Neural cell (in vitro differentiated cells): ENCODE measurements around the gene PTGER3. TPM values are rescaled to one million over a fixed set of nuclear protein-coding genes. Genes with fewer than 3 reads are reported as not detected.

Source experiments
- H2AFZ ChIP-seq: fragments of 200-600, 300-800 bp; sonication (generic), shearing (Covaris generic); 2 replicates; pipeline ENCODE4 v1.6.0; 2014; ENCODE audit warnings: low read depth, mild to moderate bottlenecking, antibody characterized with exemption, low read length, moderate library complexity
- H3F3A ChIP-seq: fragments of 200-600 bp; shearing (Covaris generic); 2 replicates; pipeline ENCODE4 v1.6.1; 2016; ENCODE audit warnings: mild to moderate bottlenecking, moderate library complexity, mixed read lengths, antibody characterized with exemption, low read length; ENCODE audit not compliant: insufficient read depth, poor library complexity, severe bottlenecking
- H3K27ac ChIP-seq: fragments of 200-600, 300-800 bp; sonication (generic), shearing (Covaris generic); 2 replicates; pipeline ENCODE4 v1.5.1; 2014; ENCODE audit warnings: mild to moderate bottlenecking, low read length, moderate library complexity
- H3K27me3 ChIP-seq: fragments of 300-800, 200-600 bp; sonication (generic), shearing (Covaris generic); 2 replicates; pipeline ENCODE4 v1.6.0; 2014; ENCODE audit warnings: mild to moderate bottlenecking, low read depth, low read length, moderate library complexity; ENCODE audit not compliant: insufficient read depth
- H3K36me3 ChIP-seq: fragments of 300-800, 200-600 bp; sonication (generic), shearing (Covaris generic); 2 replicates; pipeline ENCODE4 v1.5.1; 2014; ENCODE audit warnings: mild to moderate bottlenecking, antibody characterized with exemption, low read length, moderate library complexity; ENCODE audit not compliant: insufficient read depth
- H3K4me2 ChIP-seq: fragments of 300-800, 200-600 bp; sonication (generic), shearing (Covaris generic); 2 replicates; pipeline ENCODE4 v1.6.0; 2014; ENCODE audit warnings: mild to moderate bottlenecking, low read length
- H3K4me3 ChIP-seq: fragments of 300-800, 200-600 bp; sonication (generic), shearing (Covaris generic); 2 replicates; pipeline ENCODE4 v1.5.1; 2014; ENCODE audit warnings: mild to moderate bottlenecking, low read length, moderate library complexity
- H3K79me2 ChIP-seq: fragments of 200-600 bp; shearing (Covaris generic); replicated peaks from 2 replicates; pipeline ENCODE4 v1.6.0; 2014; ENCODE audit warnings: mild to moderate bottlenecking, low read length, moderate library complexity; ENCODE audit not compliant: insufficient read depth
- H3K9ac ChIP-seq: fragments of 300-800, 200-600 bp; sonication (generic), shearing (Covaris generic); 2 replicates; pipeline ENCODE4 v1.6.1; 2016; ENCODE audit warnings: mild to moderate bottlenecking, low read length, mixed read lengths
- H3K9me2 ChIP-seq: fragments of 200-600 bp; shearing (Covaris generic); 2 replicates; pipeline ENCODE4 v1.6.1; 2016; ENCODE audit warnings: mild to moderate bottlenecking, low read length, mixed read lengths; ENCODE audit not compliant: insufficient read depth
- H3K9me3 ChIP-seq: fragments of 200-600, 300-800 bp; sonication (generic), shearing (Covaris generic); 2 replicates; pipeline ENCODE4 v1.6.1; 2016; ENCODE audit warnings: mild to moderate bottlenecking, mixed run types, low read length, moderate library complexity, mixed read lengths
- H4K20me1 ChIP-seq: fragments of 200-600 bp; shearing (Covaris generic); 2 replicates; pipeline ENCODE4 v1.6.1; 2016; ENCODE audit warnings: mild to moderate bottlenecking, mixed run types; ENCODE audit not compliant: insufficient read depth
- CTCF ChIP-seq: fragments of 450-650 bp; IDR thresholded peaks from 2 replicates; pipeline ENCODE4 v1.5.1; 2014; ENCODE audit warnings: antibody characterized with exemption, mild to moderate bottlenecking, moderate library complexity; ENCODE audit not compliant: poor library complexity, severe bottlenecking
- EP300 ChIP-seq: fragments of 450-650 bp; conservative IDR thresholded peaks from 2 replicates; pipeline ENCODE4 v1.6.1; 2014; ENCODE audit warnings: antibody characterized with exemption, mild to moderate bottlenecking, moderate library complexity; ENCODE audit not compliant: poor library complexity, severe bottlenecking
- EZH2 ChIP-seq: fragments of 200-600, 300-800 bp; shearing (Covaris generic), sonication (generic); IDR thresholded peaks from 2 replicates; pipeline ENCODE4 v1.6.1; 2014; ENCODE audit warnings: antibody characterized with exemption, low read length, borderline replicate concordance, mild to moderate bottlenecking; ENCODE audit not compliant: insufficient read depth, poor library complexity, severe bottlenecking
- MXI1 ChIP-seq: fragments of 450-650 bp; conservative IDR thresholded peaks from 2 replicates; pipeline ENCODE4 v1.6.1; 2014; ENCODE audit warnings: antibody characterized with exemption, mild to moderate bottlenecking; ENCODE audit not compliant: poor library complexity, severe bottlenecking
- POLR2AphosphoS5 ChIP-seq: IDR thresholded peaks from 2 replicates; pipeline ENCODE4 v1.6.1; 2012
- RAD21 ChIP-seq: fragments of 450-650 bp; conservative IDR thresholded peaks from 2 replicates; pipeline ENCODE4 v1.6.1; 2014; ENCODE audit warnings: antibody characterized with exemption, mild to moderate bottlenecking, moderate library complexity
- SMC3 ChIP-seq: fragments of 450-650 bp; conservative IDR thresholded peaks from 2 replicates; pipeline ENCODE4 v1.6.1; 2014; ENCODE audit warnings: antibody characterized with exemption, mild to moderate bottlenecking, moderate library complexity; ENCODE audit not compliant: poor library complexity
- TAF1 ChIP-seq: IDR thresholded peaks from 2 replicates; pipeline ENCODE4 v1.6.1; 2012; ENCODE audit warnings: low read depth
- polyA plus RNA-seq: library from polyadenylated mRNA; depleted of rRNA; stranded (reverse); fragments of >200 nt; gene quantifications from 2 replicates; pipeline ENCODE4 v1.2.3, GENCODE V29; 2014
- TF ChIP-seq, protein P1 (sequence below): IDR thresholded peaks from 2 replicates; pipeline ENCODE4 v1.6.1; 2012; ENCODE audit warnings: borderline replicate concordance

Gene PTGER3
- polyA plus RNA-seq, 1 donor from 2014 or later, result 1.7 TPM

DNA sequence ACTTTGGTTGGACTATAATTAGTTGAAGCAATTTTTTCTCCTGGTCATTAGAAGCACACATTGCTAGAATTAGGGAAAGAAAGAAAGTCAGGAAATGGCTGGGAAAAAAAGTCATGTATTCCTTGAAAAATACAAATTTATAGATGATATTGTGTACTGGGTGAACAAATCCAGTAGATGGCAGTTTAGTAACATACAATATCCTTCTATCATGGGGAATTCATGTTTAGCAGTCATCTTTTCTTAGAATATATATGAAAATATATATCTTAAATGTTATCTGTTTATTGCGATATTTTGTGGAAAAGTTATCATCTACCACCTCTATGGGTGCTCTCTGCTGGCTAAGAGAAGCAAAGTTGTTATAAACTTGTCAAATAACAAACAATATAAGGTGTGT is 46.3 kb upstream of the PTGER3 start:
- H3K9me3 ChIP-seq, result no peaks in the 10 kb centered on the region
- no peak overlapping the region for H3K27ac ChIP-seq
- TF ChIP-seq RAD21, result peak; percentile 83
- TF ChIP-seq, protein P1, sequence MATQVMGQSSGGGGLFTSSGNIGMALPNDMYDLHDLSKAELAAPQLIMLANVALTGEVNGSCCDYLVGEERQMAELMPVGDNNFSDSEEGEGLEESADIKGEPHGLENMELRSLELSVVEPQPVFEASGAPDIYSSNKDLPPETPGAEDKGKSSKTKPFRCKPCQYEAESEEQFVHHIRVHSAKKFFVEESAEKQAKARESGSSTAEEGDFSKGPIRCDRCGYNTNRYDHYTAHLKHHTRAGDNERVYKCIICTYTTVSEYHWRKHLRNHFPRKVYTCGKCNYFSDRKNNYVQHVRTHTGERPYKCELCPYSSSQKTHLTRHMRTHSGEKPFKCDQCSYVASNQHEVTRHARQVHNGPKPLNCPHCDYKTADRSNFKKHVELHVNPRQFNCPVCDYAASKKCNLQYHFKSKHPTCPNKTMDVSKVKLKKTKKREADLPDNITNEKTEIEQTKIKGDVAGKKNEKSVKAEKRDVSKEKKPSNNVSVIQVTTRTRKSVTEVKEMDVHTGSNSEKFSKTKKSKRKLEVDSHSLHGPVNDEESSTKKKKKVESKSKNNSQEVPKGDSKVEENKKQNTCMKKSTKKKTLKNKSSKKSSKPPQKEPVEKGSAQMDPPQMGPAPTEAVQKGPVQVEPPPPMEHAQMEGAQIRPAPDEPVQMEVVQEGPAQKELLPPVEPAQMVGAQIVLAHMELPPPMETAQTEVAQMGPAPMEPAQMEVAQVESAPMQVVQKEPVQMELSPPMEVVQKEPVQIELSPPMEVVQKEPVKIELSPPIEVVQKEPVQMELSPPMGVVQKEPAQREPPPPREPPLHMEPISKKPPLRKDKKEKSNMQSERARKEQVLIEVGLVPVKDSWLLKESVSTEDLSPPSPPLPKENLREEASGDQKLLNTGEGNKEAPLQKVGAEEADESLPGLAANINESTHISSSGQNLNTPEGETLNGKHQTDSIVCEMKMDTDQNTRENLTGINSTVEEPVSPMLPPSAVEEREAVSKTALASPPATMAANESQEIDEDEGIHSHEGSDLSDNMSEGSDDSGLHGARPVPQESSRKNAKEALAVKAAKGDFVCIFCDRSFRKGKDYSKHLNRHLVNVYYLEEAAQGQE, result no peak
- no peak for TF ChIP-seq EZH2
- no peak for TF ChIP-seq EP300
- peak; percentile 75 for TF ChIP-seq SMC3
- TF ChIP-seq CTCF, result peak; percentile 76
- TF ChIP-seq POLR2AphosphoS5, result no peak
- TF ChIP-seq TAF1, result no peak
- no peak for TF ChIP-seq MXI1
- no peaks in the 10 kb centered on the region for H3K9me2 ChIP-seq
- no peak overlapping the region for H3K4me3 ChIP-seq
- no peaks in the 10 kb centered on the region for H3K36me3 ChIP-seq
- H3K27me3 ChIP-seq, result no peaks in the 10 kb centered on the region
- no peaks in the 10 kb centered on the region for H3F3A ChIP-seq
- no peaks in the 10 kb centered on the region for H3K79me2 ChIP-seq
- no peak overlapping the region for H3K4me2 ChIP-seq
- no peak overlapping the region for H2AFZ ChIP-seq
- no peak overlapping the region for H3K9ac ChIP-seq
- H4K20me1 ChIP-seq, result no peaks in the 10 kb centered on the region

GRCh38 chr1:71089536-71090270 is 42.1 kb upstream of the PTGER3 start:
- no peaks in the 10 kb centered on the region for H3K9me3 ChIP-seq
- no peaks in the 10 kb centered on the region for H3K79me2 ChIP-seq
- H4K20me1 ChIP-seq, result no peaks in the 10 kb centered on the region
- no peaks in the 10 kb centered on the region for H3K27me3 ChIP-seq
- H3K9ac ChIP-seq, result no peak overlapping the region
- no peak overlapping the region for H2AFZ ChIP-seq
- no peaks in the 10 kb centered on the region for H3K9me2 ChIP-seq
- no peak overlapping the region for H3K27ac ChIP-seq
- no peak overlapping the region for H3K4me2 ChIP-seq
- H3K4me3 ChIP-seq, result no peak overlapping the region
- TF ChIP-seq RAD21, result no peak
- TF ChIP-seq EP300, result no peak
- TF ChIP-seq POLR2AphosphoS5, result no peak
- no peak for TF ChIP-seq TAF1
- TF ChIP-seq SMC3, result no peak
- no peak for TF ChIP-seq EZH2
- TF ChIP-seq MXI1, result no peak
- TF ChIP-seq CTCF, result no peak
- TF ChIP-seq, protein P1, result no peak
- no peaks in the 10 kb centered on the region for H3F3A ChIP-seq
- H3K36me3 ChIP-seq, result no peaks in the 10 kb centered on the region
